K562 (cell line): ENCODE measurements around the gene SPDEF. TPM values are rescaled to one million over a fixed set of nuclear protein-coding genes. Genes with fewer than 3 reads are reported as not detected.
A peak's percentile ranks its signal among the peaks of the same experiment; 100 is the strongest.

Experiments used
- ATAC-seq: fragments of 200-7000 bp; cut with Tn5 transposase; 3 replicates; pipeline ENCODE4 v1.9.1; 2020; ENCODE audit warnings: moderate library complexity
- BruUV-seq: library from RNA; stranded (reverse); fragments of 400-500 nt; replicated peaks from 2 replicates; lab custom pipeline; 2021; lab: Mats Ljungman, UMichigan
- CTCF ChIA-PET: fragments of 300-600 bp; formaldehyde crosslinking; extraction: SDS; loops from one replicate; lab custom pipeline; 2021; ENCODE audit warnings: low intra/inter-chr PET ratio; lab: Yijun Ruan, JAX
- POLR2A ChIA-PET: fragments of 300-600, 350-650 bp; sonication (Branson Sonifier 250); formaldehyde crosslinking; extraction: SDS; loops from one replicate; lab custom pipeline; 2021; ENCODE audit warnings: antibody characterized with exemption, inconsistent platforms; lab: Yijun Ruan, JAX
- DNase-seq, 4 experiments: peaks; one replicate each; pipeline versions ENCODE4 v3.0.0 to v3.0.0-alpha.2; 2011 to 2018; ENCODE audit warnings: low spot score in 3 of 4, mixed read lengths in 3 of 4; ENCODE audit errors: extremely low read depth in 1 of 4
- FAIRE-seq: peaks from 2 replicates; lab custom pipeline; 2011; peaks lifted over from hg19 to GRCh38; lab: Jason Lieb, UNC
- H2AFZ ChIP-seq: 2 replicates; pipeline ENCODE4 v1.6.0; 2011; ENCODE audit warnings: low read depth, low read length, control low read depth, inconsistent platforms
- H3K27ac ChIP-seq: fragments of 200-600 bp; 3 replicates; pipeline ENCODE4 v1.8.0; 2011; ENCODE audit warnings: low read depth, mild to moderate bottlenecking, control low read depth, inconsistent platforms, low read length, moderate library complexity, mixed read lengths; ENCODE audit errors: extremely low read depth
- H3K27me3 ChIP-seq, 2 experiments: fragments of 300-600 bp in 1 of 2; 2 replicates in 1 of 2; 3 replicates in 1 of 2; pipeline versions ENCODE4 v1.6.0 to v1.8.0; 2011; ENCODE audit warnings: inconsistent platforms in 2 of 2, low read length in 2 of 2, mild to moderate bottlenecking in 1 of 2, mixed read lengths in 1 of 2, moderate library complexity in 1 of 2; ENCODE audit not compliant: control insufficient read depth in 2 of 2, insufficient read depth in 2 of 2
- H3K36me3 ChIP-seq: fragments of 300-600 bp; 3 replicates; pipeline ENCODE4 v1.8.0; 2011; ENCODE audit warnings: mild to moderate bottlenecking, low read length, inconsistent platforms; ENCODE audit not compliant: control insufficient read depth, insufficient read depth
- H3K4me1 ChIP-seq, 2 experiments: fragments of 200-600 bp in 1 of 2; replicated peaks in 1 of 2; 2 replicates in 1 of 2; 3 replicates in 1 of 2; pipeline versions ENCODE4 v1.5.1 to v1.8.0; 2011; ENCODE audit warnings: inconsistent platforms in 2 of 2, low read length in 2 of 2, mild to moderate bottlenecking in 1 of 2, mixed read lengths in 1 of 2, moderate library complexity in 1 of 2; ENCODE audit not compliant: control insufficient read depth in 2 of 2, insufficient read depth in 2 of 2
- H3K4me2 ChIP-seq: 2 replicates; pipeline ENCODE4 v1.6.1; 2011; ENCODE audit warnings: low read length, control low read depth, inconsistent platforms, mixed read lengths; ENCODE audit not compliant: insufficient read depth
- H3K4me3 ChIP-seq: fragments of 200-600 bp; sonication (generic), shearing (Covaris generic); 2 replicates; pipeline ENCODE4 v1.5.1; 2016; ENCODE audit warnings: control low read depth, inconsistent platforms
- H3K79me2 ChIP-seq: fragments of 200-600 bp; 3 replicates; pipeline ENCODE4 v1.8.0; 2011; ENCODE audit warnings: low read length, inconsistent platforms; ENCODE audit not compliant: control insufficient read depth, insufficient read depth
- H3K9ac ChIP-seq, 2 experiments: 2 replicates each; pipeline versions ENCODE4 v1.6.0 to v1.6.1; 2011; ENCODE audit warnings: low read depth in 2 of 2, low read length in 2 of 2, control low read depth in 1 of 2, inconsistent platforms in 1 of 2, mild to moderate bottlenecking in 1 of 2, mixed read lengths in 1 of 2; ENCODE audit not compliant: insufficient read depth in 1 of 2
- H3K9me1 ChIP-seq: one replicate; pipeline ENCODE4 v1.6.0; 2011; ENCODE audit warnings: inconsistent platforms, mild to moderate bottlenecking, low read length, moderate library complexity; ENCODE audit not compliant: control insufficient read depth, insufficient read depth
- H3K9me3 ChIP-seq: replicated peaks from 2 replicates; pipeline ENCODE4 v1.5.1; 2011; ENCODE audit warnings: low read depth, low read length, inconsistent platforms; ENCODE audit not compliant: control insufficient read depth, insufficient read depth
- H4K20me1 ChIP-seq: replicated peaks from 2 replicates; pipeline ENCODE4 v1.6.1; 2011; ENCODE audit warnings: low read length, inconsistent platforms, mixed read lengths; ENCODE audit not compliant: control insufficient read depth, insufficient read depth
- MAFK ChIP-seq: IDR thresholded peaks from 2 replicates; pipeline ENCODE4 v1.6.1; 2011; ENCODE audit warnings: low read length, improper control_type of control experiment
- NONO ChIP-seq, 2 experiments: fragments of 200-400 bp in 1 of 2; fragments of 450-650 bp in 1 of 2; formaldehyde crosslinking in 1 of 2; IDR thresholded peaks; 2 replicates each; pipeline ENCODE4 v1.6.1; 2017; ENCODE audit warnings: low read depth in 2 of 2, mild to moderate bottlenecking in 2 of 2, moderate library complexity in 2 of 2, low read length in 1 of 2
- WGBS: fragments of 100-300 bp; shearing (Covaris generic); methylation state at CpG from one replicate; pipeline ENCODE4 v1.1.6; 2016; ENCODE audit warnings: low coverage, mixed read lengths; ENCODE audit not compliant: insufficient coverage; ENCODE audit errors: missing lambda C conversion rate; 5-methylcytosine and 5-hydroxymethylcytosine counted together
- in situ Hi-C: fragments of 300-500 bp; cut with MboI; formaldehyde crosslinking; loops from 4 replicates; pipeline ENCODE4 v1.15.0; 2018; ENCODE audit warnings: inconsistent platforms, mixed read lengths
- intact Hi-C: fragments of 100-400 bp; cut with micrococcal nuclease; formaldehyde crosslinking; loops from 2 replicates; pipeline ENCODE4 v1.14.2; 2022
- polyA plus RNA-seq, 8 experiments: library from polyadenylated mRNA; depleted of rRNA in 4 of 8; stranded (reverse) in 5 of 8; unstranded in 3 of 8; fragments of >200 nt; fragmentation: Nextera tagmentation in 2 of 8; fragmentation: Illumina TruSeq in 1 of 8; extraction: Ambion mirVana in 2 of 8; extraction: Trizol in 1 of 8; gene quantifications; 2 replicates each; pipeline versions ENCODE4 v1.2.1 to v1.2.3, GENCODE V29; 2011 to 2014; ENCODE audit warnings: inconsistent platforms in 1 of 8, missing spikeins in 1 of 8
- total RNA-seq, 7 experiments: library from RNA; depleted of rRNA in 6 of 7; stranded (reverse); fragments of >200 nt in 6 of 7; fragmentation: Illumina TruSeq in 2 of 7; extraction: Trizol in 2 of 7; gene quantifications; 2 replicates each; pipeline versions ENCODE4 v1.2.1 to v1.2.3, GENCODE V29; 2011 to 2021; ENCODE audit warnings: low replicate concordance in 1 of 7
- TF ChIP-seq, protein P1 (sequence below): sonication (generic); formaldehyde crosslinking; IDR thresholded peaks from 2 replicates; pipeline ENCODE4 v1.9.0; 2022; ENCODE audit warnings: mild to moderate bottlenecking, missing genetic modification reagents
- TF ChIP-seq, protein P2 (sequence below), 3 experiments: fragments of 200-800 bp in 1 of 3; sonication (Bioruptor generic) in 1 of 3; sonication (generic) in 1 of 3; formaldehyde crosslinking in 1 of 3; IDR thresholded peaks; 2 replicates each; pipeline versions ENCODE4 v1.6.1 to v1.8.0; 2016 to 2022; ENCODE audit warnings: mild to moderate bottlenecking in 2 of 3, missing compliant biosample characterization in 2 of 3, missing genetic modification characterization in 2 of 3, missing genetic modification reagents in 1 of 3

Gene SPDEF
- total and polyA plus RNA-seq, 9 of the 15 experiments (the other 6 are each of a cell fraction or from before 2014, with no cell fraction given) = 0.04 to 0.12 (median 0.11) TPM; not detected in 5

- FAIRE-seq = no peak
- H3K9ac ChIP-seq = peak overlapping the region in 1 of 2 experiments; percentile 75; a peak in 2 of 4 replicates
Observed at GRCh38 chr6:34566830-34567546, 10.9 kb upstream of the SPDEF start.

More at GRCh38 chr6:34566830-34567546, 10.9 kb upstream of the SPDEF start:
- Histone ChIP-seq H3K4me1 (peaks cover 23 to 66% of the 10 kb centered on the region in 2 experiments), H3K36me3 (no peaks in the 10 kb centered on the region), H3K9me1 (no peaks in the 10 kb centered on the region)
- TF ChIP-seq, protein P1, sequence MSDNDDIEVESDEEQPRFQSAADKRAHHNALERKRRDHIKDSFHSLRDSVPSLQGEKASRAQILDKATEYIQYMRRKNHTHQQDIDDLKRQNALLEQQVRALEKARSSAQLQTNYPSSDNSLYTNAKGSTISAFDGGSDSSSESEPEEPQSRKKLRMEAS = 0 out of 2 replicates have a peak, but pooled peaks have one; percentile 24
- TF ChIP-seq, protein P2, sequence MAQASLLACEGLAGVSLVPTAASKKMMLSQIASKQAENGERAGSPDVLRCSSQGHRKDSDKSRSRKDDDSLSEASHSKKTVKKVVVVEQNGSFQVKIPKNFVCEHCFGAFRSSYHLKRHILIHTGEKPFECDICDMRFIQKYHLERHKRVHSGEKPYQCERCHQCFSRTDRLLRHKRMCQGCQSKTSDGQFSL (CRISPR knock-in tag; IDR thresholded peaks at IDR 0.05) = peak; percentile 51; the same call in 1 of the 2 replicates
- TF ChIP-seq, protein P2 (tag; IDR thresholded peaks at IDR 0.05) = no peak
- TF ChIP-seq NONO (IDR thresholded peaks at IDR 0.05; ENCODE audit: low read depth in 2 of 2, low read length in 1 of 2) (no peak), MAFK (no peak)
- TF ChIP-seq, all 486 proteins: peak for 2
- ATAC-seq (no peak), DNase-seq (no peak)
- intact Hi-C loops = no loop called here
- 78% methylated on average over 14 of the region's 14 CpGs for WGBS
- in situ Hi-C loops = no loop called here
- H4K20me1 ChIP-seq = no peaks in the 10 kb centered on the region
- H2AFZ ChIP-seq = 0 out of 2 replicates have a peak overlapping the region, but pooled peaks have one; percentile 3
- H3K27me3 ChIP-seq = no peaks in the 10 kb centered on the region
- H3K79me2 ChIP-seq = no peaks in the 10 kb centered on the region
- H3K4me3 ChIP-seq = no peak overlapping the region
- no TSS peak for BruUV-seq
- H3K4me2 ChIP-seq = no peak overlapping the region
- H3K27ac ChIP-seq = no peak overlapping the region
- POLR2A ChIA-PET = interaction anchor here (0.7 kb wide), 1 partner anchor 9 kb away, joined by 4 read pairs; no protein-coding TSS in a partner anchor
- CTCF ChIA-PET = no interaction called here
- no peaks in the 10 kb centered on the region for H3K9me3 ChIP-seq
